SU-DHL-6 (cell line): ENCODE results near the gene PNMA1.

ENCODE experiments used
- H2AFZ ChIP-seq: fragments of 200-600 bp; sonication (generic); 2 replicates; pipeline ENCODE4 v1.6.1; 2014; ENCODE audit warnings: low read depth, mild to moderate bottlenecking, moderate library complexity, mixed read lengths, antibody characterized with exemption, low read length; ENCODE audit not compliant: severe bottlenecking
- H3F3A ChIP-seq: fragments of 200-600 bp; shearing (Covaris generic); 2 replicates; pipeline ENCODE4 v1.6.0; 2016; ENCODE audit warnings: antibody characterized with exemption, mild to moderate bottlenecking; ENCODE audit not compliant: insufficient read depth
- H3K27ac ChIP-seq: fragments of 200-600 bp; sonication (generic); 2 replicates; pipeline ENCODE4 v1.5.1; 2016; ENCODE audit warnings: low read depth, mild to moderate bottlenecking, low read length, moderate library complexity, mixed read lengths
- H3K27me3 ChIP-seq: fragments of 200-600 bp; sonication (generic), shearing (Covaris generic); 2 replicates; pipeline ENCODE4 v1.6.0; 2014; ENCODE audit warnings: mild to moderate bottlenecking, low read length
- H3K36me3 ChIP-seq: fragments of 200-600 bp; sonication (generic); 2 replicates; pipeline ENCODE4 v1.6.1; 2014; ENCODE audit warnings: mild to moderate bottlenecking, low read length, mixed read lengths
- H3K4me2 ChIP-seq: fragments of 300-600, 200-600 bp; shearing (Covaris generic), sonication (generic); 2 replicates; pipeline ENCODE4 v1.6.0; 2014; ENCODE audit warnings: low read length, low read depth, mild to moderate bottlenecking; ENCODE audit not compliant: poor library complexity, severe bottlenecking
- H3K4me3 ChIP-seq: fragments of 200-600 bp; sonication (generic); 2 replicates; pipeline ENCODE4 v1.5.1; 2014; ENCODE audit warnings: antibody characterized with exemption, low read length, mild to moderate bottlenecking, mixed read lengths; ENCODE audit not compliant: insufficient read depth, poor library complexity, severe bottlenecking
- H3K79me2 ChIP-seq: fragments of 200-600 bp; sonication (generic); 2 replicates; pipeline ENCODE4 v1.6.1; 2014; ENCODE audit warnings: mild to moderate bottlenecking, low read length, moderate library complexity; ENCODE audit not compliant: insufficient read depth
- H3K9ac ChIP-seq: fragments of 200-600 bp; sonication (generic); 2 replicates; pipeline ENCODE4 v1.7.0; 2014; ENCODE audit warnings: mild to moderate bottlenecking, low read length
- H3K9me2 ChIP-seq: fragments of 200-600 bp; sonication (generic); replicated peaks from 2 replicates; pipeline ENCODE4 v1.6.1; 2014; ENCODE audit warnings: low read length; ENCODE audit not compliant: insufficient read depth
- H3K9me3 ChIP-seq: fragments of 200-600 bp; sonication (generic); 2 replicates; pipeline ENCODE4 v1.6.1; 2014; ENCODE audit warnings: low read length, mixed read lengths; ENCODE audit not compliant: insufficient read depth
- H4K20me1 ChIP-seq: fragments of 200-600 bp; sonication (generic); 2 replicates; pipeline ENCODE4 v1.6.1; 2014; ENCODE audit warnings: low read depth, mild to moderate bottlenecking, antibody characterized with exemption, low read length, moderate library complexity, mixed read lengths
- EZH2phosphoT487 ChIP-seq: fragments of 200-600 bp; sonication (generic), shearing (Covaris generic); conservative IDR thresholded peaks from 2 replicates; pipeline ENCODE4 v1.6.1; 2018; ENCODE audit warnings: mild to moderate bottlenecking, antibody characterized with exemption, low read length, moderate library complexity, mixed read lengths
- TF ChIP-seq, protein P1 (sequence below): fragments of 200-600 bp; sonication (generic); IDR thresholded peaks from one replicate; pipeline ENCODE4 v1.5.1; 2017; ENCODE audit warnings: antibody characterized with exemption, mild to moderate bottlenecking, low read length, moderate library complexity; ENCODE audit not compliant: insufficient read depth, poor library complexity, severe bottlenecking

The PNMA1 gene

GRCh38 chr14:73715707-73716106 is 1.5 kb upstream of the PNMA1 start:
- H3K36me3 ChIP-seq, result peaks cover 4% of the 10 kb centered on the region; the same call in 1 of the 2 replicates
- 0 out of 2 replicates have a peak, but pooled peaks cover 7% of the 10 kb centered on the region for H4K20me1 ChIP-seq
- no peak overlapping the region for H3K4me3 ChIP-seq
- H3K79me2 ChIP-seq, result no peaks in the 10 kb centered on the region
- H3K9me2 ChIP-seq, result no peaks in the 10 kb centered on the region
- no peaks in the 10 kb centered on the region for H3K27me3 ChIP-seq
- TF ChIP-seq EZH2phosphoT487, result no peak
- TF ChIP-seq, protein P1, sequence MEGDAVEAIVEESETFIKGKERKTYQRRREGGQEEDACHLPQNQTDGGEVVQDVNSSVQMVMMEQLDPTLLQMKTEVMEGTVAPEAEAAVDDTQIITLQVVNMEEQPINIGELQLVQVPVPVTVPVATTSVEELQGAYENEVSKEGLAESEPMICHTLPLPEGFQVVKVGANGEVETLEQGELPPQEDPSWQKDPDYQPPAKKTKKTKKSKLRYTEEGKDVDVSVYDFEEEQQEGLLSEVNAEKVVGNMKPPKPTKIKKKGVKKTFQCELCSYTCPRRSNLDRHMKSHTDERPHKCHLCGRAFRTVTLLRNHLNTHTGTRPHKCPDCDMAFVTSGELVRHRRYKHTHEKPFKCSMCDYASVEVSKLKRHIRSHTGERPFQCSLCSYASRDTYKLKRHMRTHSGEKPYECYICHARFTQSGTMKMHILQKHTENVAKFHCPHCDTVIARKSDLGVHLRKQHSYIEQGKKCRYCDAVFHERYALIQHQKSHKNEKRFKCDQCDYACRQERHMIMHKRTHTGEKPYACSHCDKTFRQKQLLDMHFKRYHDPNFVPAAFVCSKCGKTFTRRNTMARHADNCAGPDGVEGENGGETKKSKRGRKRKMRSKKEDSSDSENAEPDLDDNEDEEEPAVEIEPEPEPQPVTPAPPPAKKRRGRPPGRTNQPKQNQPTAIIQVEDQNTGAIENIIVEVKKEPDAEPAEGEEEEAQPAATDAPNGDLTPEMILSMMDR, result no peak
- H3K9ac ChIP-seq, result no peak overlapping the region
- H3F3A ChIP-seq, result peaks cover 33% of the 10 kb centered on the region
- no peaks in the 10 kb centered on the region for H3K9me3 ChIP-seq
- H3K27ac ChIP-seq, result peak overlapping the region; percentile 26; the same call in 1 of the 2 replicates
- H3K4me2 ChIP-seq, result no peak overlapping the region
- no peak overlapping the region for H2AFZ ChIP-seq

GRCh38 chr14:73714656-73715081 is 485 bp upstream of the PNMA1 start:
- Histone ChIP-seq H3K9me3 (no peaks in the 10 kb centered on the region), H3K36me3 (peaks cover 4% of the 10 kb centered on the region; the same call in 1 of the 2 replicates), H3K9ac (peak overlapping the region; percentile 64; the same call in 1 of the 2 replicates), H3K79me2 (no peaks in the 10 kb centered on the region), H2AFZ (no peak overlapping the region), H3K9me2 (no peaks in the 10 kb centered on the region), H3K4me2 (peak overlapping the region; percentile 86), H3K27me3 (no peaks in the 10 kb centered on the region), H3K4me3 (peak overlapping the region; percentile 73), H4K20me1 (0 out of 2 replicates have a peak, but pooled peaks cover 7% of the 10 kb centered on the region), H3F3A (peaks cover 33% of the 10 kb centered on the region), H3K27ac (peak overlapping the region; percentile 26; the same call in 1 of the 2 replicates)
- TF ChIP-seq, protein P1, result no peak

- peak overlapping the region; percentile 64 for H3K9ac ChIP-seq
- peaks cover 33% of the 10 kb centered on the region for H3F3A ChIP-seq
- no peaks in the 10 kb centered on the region for H3K9me3 ChIP-seq
- 0 out of 2 replicates have a peak, but pooled peaks cover 7% of the 10 kb centered on the region for H4K20me1 ChIP-seq
- H3K27me3 ChIP-seq, result no peaks in the 10 kb centered on the region
- H3K9me2 ChIP-seq, result no peaks in the 10 kb centered on the region
- TF ChIP-seq, protein P1, result no peak
- no peak for TF ChIP-seq EZH2phosphoT487
- H3K36me3 ChIP-seq, result peaks cover 4% of the 10 kb centered on the region; the same call in 1 of the 2 replicates
- H3K27ac ChIP-seq, result peak overlapping the region; percentile 40; the same call in 1 of the 2 replicates
- peak overlapping the region; percentile 22 for H2AFZ ChIP-seq
- H3K79me2 ChIP-seq, result no peaks in the 10 kb centered on the region
- peak overlapping the region; percentile 73 for H3K4me3 ChIP-seq
- H3K4me2 ChIP-seq, result peak overlapping the region; percentile 86
These were observed 880 bp downstream of the PNMA1 start for GRCh38 chr14:73713206-73713802.
